Neural cell (in vitro differentiated cells): ENCODE results near the gene SLC19A1. TPM values are rescaled to one million over a fixed set of nuclear protein-coding genes. Genes with fewer than 3 reads are reported as not detected.

ENCODE experiments used
- H2AFZ ChIP-seq: fragments of 200-600, 300-800 bp; sonication (generic), shearing (Covaris generic); 2 replicates; pipeline ENCODE4 v1.6.0; 2014; ENCODE audit warnings: low read depth, mild to moderate bottlenecking, antibody characterized with exemption, low read length, moderate library complexity
- H3F3A ChIP-seq: fragments of 200-600 bp; shearing (Covaris generic); 2 replicates; pipeline ENCODE4 v1.6.1; 2016; ENCODE audit warnings: mild to moderate bottlenecking, moderate library complexity, mixed read lengths, antibody characterized with exemption, low read length; ENCODE audit not compliant: insufficient read depth, poor library complexity, severe bottlenecking
- H3K27ac ChIP-seq: fragments of 200-600, 300-800 bp; sonication (generic), shearing (Covaris generic); 2 replicates; pipeline ENCODE4 v1.5.1; 2014; ENCODE audit warnings: mild to moderate bottlenecking, low read length, moderate library complexity
- H3K27me3 ChIP-seq: fragments of 300-800, 200-600 bp; sonication (generic), shearing (Covaris generic); 2 replicates; pipeline ENCODE4 v1.6.0; 2014; ENCODE audit warnings: mild to moderate bottlenecking, low read depth, low read length, moderate library complexity; ENCODE audit not compliant: insufficient read depth
- H3K36me3 ChIP-seq: fragments of 300-800, 200-600 bp; sonication (generic), shearing (Covaris generic); 2 replicates; pipeline ENCODE4 v1.5.1; 2014; ENCODE audit warnings: mild to moderate bottlenecking, antibody characterized with exemption, low read length, moderate library complexity; ENCODE audit not compliant: insufficient read depth
- H3K4me2 ChIP-seq: fragments of 300-800, 200-600 bp; sonication (generic), shearing (Covaris generic); 2 replicates; pipeline ENCODE4 v1.6.0; 2014; ENCODE audit warnings: mild to moderate bottlenecking, low read length
- H3K4me3 ChIP-seq: fragments of 300-800, 200-600 bp; sonication (generic), shearing (Covaris generic); 2 replicates; pipeline ENCODE4 v1.5.1; 2014; ENCODE audit warnings: mild to moderate bottlenecking, low read length, moderate library complexity
- H3K79me2 ChIP-seq: fragments of 200-600 bp; shearing (Covaris generic); replicated peaks from 2 replicates; pipeline ENCODE4 v1.6.0; 2014; ENCODE audit warnings: mild to moderate bottlenecking, low read length, moderate library complexity; ENCODE audit not compliant: insufficient read depth
- H3K9ac ChIP-seq: fragments of 300-800, 200-600 bp; sonication (generic), shearing (Covaris generic); 2 replicates; pipeline ENCODE4 v1.6.1; 2016; ENCODE audit warnings: mild to moderate bottlenecking, low read length, mixed read lengths
- H3K9me2 ChIP-seq: fragments of 200-600 bp; shearing (Covaris generic); 2 replicates; pipeline ENCODE4 v1.6.1; 2016; ENCODE audit warnings: mild to moderate bottlenecking, low read length, mixed read lengths; ENCODE audit not compliant: insufficient read depth
- H3K9me3 ChIP-seq: fragments of 200-600, 300-800 bp; sonication (generic), shearing (Covaris generic); 2 replicates; pipeline ENCODE4 v1.6.1; 2016; ENCODE audit warnings: mild to moderate bottlenecking, mixed run types, low read length, moderate library complexity, mixed read lengths
- H4K20me1 ChIP-seq: fragments of 200-600 bp; shearing (Covaris generic); 2 replicates; pipeline ENCODE4 v1.6.1; 2016; ENCODE audit warnings: mild to moderate bottlenecking, mixed run types; ENCODE audit not compliant: insufficient read depth
- EP300 ChIP-seq: fragments of 450-650 bp; conservative IDR thresholded peaks from 2 replicates; pipeline ENCODE4 v1.6.1; 2014; ENCODE audit warnings: antibody characterized with exemption, mild to moderate bottlenecking, moderate library complexity; ENCODE audit not compliant: poor library complexity, severe bottlenecking
- EZH2 ChIP-seq: fragments of 200-600, 300-800 bp; shearing (Covaris generic), sonication (generic); IDR thresholded peaks from 2 replicates; pipeline ENCODE4 v1.6.1; 2014; ENCODE audit warnings: antibody characterized with exemption, low read length, borderline replicate concordance, mild to moderate bottlenecking; ENCODE audit not compliant: insufficient read depth, poor library complexity, severe bottlenecking
- MXI1 ChIP-seq: fragments of 450-650 bp; conservative IDR thresholded peaks from 2 replicates; pipeline ENCODE4 v1.6.1; 2014; ENCODE audit warnings: antibody characterized with exemption, mild to moderate bottlenecking; ENCODE audit not compliant: poor library complexity, severe bottlenecking
- POLR2AphosphoS5 ChIP-seq: IDR thresholded peaks from 2 replicates; pipeline ENCODE4 v1.6.1; 2012
- RAD21 ChIP-seq: fragments of 450-650 bp; conservative IDR thresholded peaks from 2 replicates; pipeline ENCODE4 v1.6.1; 2014; ENCODE audit warnings: antibody characterized with exemption, mild to moderate bottlenecking, moderate library complexity
- REST ChIP-seq: IDR thresholded peaks from 2 replicates; pipeline ENCODE4 v1.6.1; 2012; ENCODE audit warnings: borderline replicate concordance
- SMC3 ChIP-seq: fragments of 450-650 bp; conservative IDR thresholded peaks from 2 replicates; pipeline ENCODE4 v1.6.1; 2014; ENCODE audit warnings: antibody characterized with exemption, mild to moderate bottlenecking, moderate library complexity; ENCODE audit not compliant: poor library complexity
- TAF1 ChIP-seq: IDR thresholded peaks from 2 replicates; pipeline ENCODE4 v1.6.1; 2012; ENCODE audit warnings: low read depth
- polyA plus RNA-seq: library from polyadenylated mRNA; depleted of rRNA; stranded (reverse); fragments of >200 nt; gene quantifications from 2 replicates; pipeline ENCODE4 v1.2.3, GENCODE V29; 2014
- TF ChIP-seq, protein P1 (sequence below): fragments of 450-650 bp; IDR thresholded peaks from 2 replicates; pipeline ENCODE4 v1.5.1; 2014; ENCODE audit warnings: antibody characterized with exemption, mild to moderate bottlenecking, moderate library complexity; ENCODE audit not compliant: poor library complexity, severe bottlenecking

Gene SLC19A1
- polyA plus RNA-seq, 1 donor from 2014 or later: 2.9 TPM

DNA sequence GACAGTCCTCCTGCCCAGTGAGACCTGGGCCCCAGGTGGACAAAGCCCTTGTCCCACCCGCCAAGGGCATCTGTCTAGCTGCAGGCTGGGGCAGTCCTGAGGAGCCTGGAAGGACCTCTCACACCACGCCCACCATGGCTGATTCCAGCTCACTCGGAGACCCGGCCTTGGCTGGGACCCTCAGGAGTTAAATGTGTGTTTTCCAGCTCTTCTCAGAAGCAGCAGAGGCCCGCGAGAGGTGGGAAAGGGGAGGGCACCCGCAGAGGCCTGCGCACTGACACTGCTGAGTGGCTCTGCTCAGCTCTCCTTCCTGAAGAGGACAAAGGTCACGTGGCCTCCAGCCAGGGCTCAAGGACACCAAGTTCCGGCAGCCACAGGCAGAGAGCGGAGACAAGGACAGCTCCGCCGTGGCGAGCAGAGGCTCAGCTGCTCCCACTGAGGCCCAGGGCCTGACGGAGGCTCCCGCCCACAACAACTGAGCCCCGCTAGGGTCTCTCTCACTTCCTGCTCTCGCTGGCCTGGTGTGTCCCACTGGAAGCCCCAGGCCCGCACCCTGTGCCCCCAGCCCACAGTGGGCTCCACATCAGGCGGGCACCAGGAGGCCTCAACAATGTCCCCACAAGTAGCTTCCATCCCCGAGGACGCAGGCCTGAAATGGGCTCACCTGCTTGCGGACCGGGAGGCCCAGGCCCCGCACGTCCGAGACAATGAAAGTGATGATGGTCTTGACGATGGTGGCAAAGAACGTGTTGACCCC, 16.9 kb downstream of the SLC19A1 start:
- TF ChIP-seq RAD21 (no peak), SMC3 (no peak), POLR2AphosphoS5 (no peak), REST (no peak), EP300 (no peak), MXI1 (no peak), TAF1 (no peak), EZH2 (no peak)
- TF ChIP-seq, protein P1, sequence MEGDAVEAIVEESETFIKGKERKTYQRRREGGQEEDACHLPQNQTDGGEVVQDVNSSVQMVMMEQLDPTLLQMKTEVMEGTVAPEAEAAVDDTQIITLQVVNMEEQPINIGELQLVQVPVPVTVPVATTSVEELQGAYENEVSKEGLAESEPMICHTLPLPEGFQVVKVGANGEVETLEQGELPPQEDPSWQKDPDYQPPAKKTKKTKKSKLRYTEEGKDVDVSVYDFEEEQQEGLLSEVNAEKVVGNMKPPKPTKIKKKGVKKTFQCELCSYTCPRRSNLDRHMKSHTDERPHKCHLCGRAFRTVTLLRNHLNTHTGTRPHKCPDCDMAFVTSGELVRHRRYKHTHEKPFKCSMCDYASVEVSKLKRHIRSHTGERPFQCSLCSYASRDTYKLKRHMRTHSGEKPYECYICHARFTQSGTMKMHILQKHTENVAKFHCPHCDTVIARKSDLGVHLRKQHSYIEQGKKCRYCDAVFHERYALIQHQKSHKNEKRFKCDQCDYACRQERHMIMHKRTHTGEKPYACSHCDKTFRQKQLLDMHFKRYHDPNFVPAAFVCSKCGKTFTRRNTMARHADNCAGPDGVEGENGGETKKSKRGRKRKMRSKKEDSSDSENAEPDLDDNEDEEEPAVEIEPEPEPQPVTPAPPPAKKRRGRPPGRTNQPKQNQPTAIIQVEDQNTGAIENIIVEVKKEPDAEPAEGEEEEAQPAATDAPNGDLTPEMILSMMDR: no peak
- no peak overlapping the region for H3K27ac ChIP-seq
- H3K27me3 ChIP-seq: no peaks in the 10 kb centered on the region
- H3K36me3 ChIP-seq: peaks cover 11% of the 10 kb centered on the region
- no peaks in the 10 kb centered on the region for H4K20me1 ChIP-seq
- no peaks in the 10 kb centered on the region for H3K79me2 ChIP-seq
- H2AFZ ChIP-seq: no peak overlapping the region
- no peak overlapping the region for H3K4me3 ChIP-seq
- H3K4me2 ChIP-seq: no peak overlapping the region
- H3F3A ChIP-seq: no peaks in the 10 kb centered on the region
- no peak overlapping the region for H3K9ac ChIP-seq
- no peaks in the 10 kb centered on the region for H3K9me2 ChIP-seq
- no peaks in the 10 kb centered on the region for H3K9me3 ChIP-seq

- Histone ChIP-seq H3K36me3 (peaks cover 11% of the 10 kb centered on the region), H3K27me3 (no peaks in the 10 kb centered on the region), H3K79me2 (no peaks in the 10 kb centered on the region), H3K9ac (no peak overlapping the region), H3K4me2 (no peak overlapping the region), H3F3A (no peaks in the 10 kb centered on the region), H3K9me3 (no peaks in the 10 kb centered on the region), H4K20me1 (no peaks in the 10 kb centered on the region), H3K9me2 (no peaks in the 10 kb centered on the region), H2AFZ (no peak overlapping the region), H3K27ac (no peak overlapping the region), H3K4me3 (no peak overlapping the region)
- TF ChIP-seq EZH2 (no peak), SMC3 (no peak), EP300 (no peak), POLR2AphosphoS5 (no peak), MXI1 (no peak), RAD21 (no peak), REST (no peak), TAF1 (no peak)
- TF ChIP-seq, protein P1: no peak
Observed at GRCh38 chr21:45524756-45525152, 17.5 kb downstream of the SLC19A1 start.
